ENCODE data around the gene NRG3.

The NRG3 gene

GRCh38 chr10:81874875-81875466 lies at the start of gene NRG3:
Gene NRG3, plus strand, starts transcription at chr10:81875194.
- no peak for DNase-seq

GRCh38 chr10:81828251-81828650 lies 46.7 kb upstream of the NRG3 start:
- DNase-seq = no peak

GRCh38 chr10:81831060-81831459 lies 43.9 kb upstream of the NRG3 start:
- no peak for DNase-seq

- no peak for DNase-seq
Measured at GRCh38 chr10:81838950-81839349, 36.0 kb upstream of the NRG3 start.

- DNase-seq = no peak
Measured at GRCh38 chr10:81843042-81843441, 32.0 kb upstream of the NRG3 start.

- DNase-seq = no peak
Measured at GRCh38 chr10:81847675-81848074, 27.3 kb upstream of the NRG3 start.

- no peak for DNase-seq
Measured at GRCh38 chr10:81848514-81848913, 26.5 kb upstream of the NRG3 start.

GRCh38 chr10:81848931-81849330 lies 26.1 kb upstream of the NRG3 start:
- no peak for DNase-seq

- DNase-seq = no peak
Measured at GRCh38 chr10:81862596-81862995, 12.4 kb upstream of the NRG3 start.

GRCh38 chr10:81863771-81864170 lies 11.2 kb upstream of the NRG3 start:
- DNase-seq = no peak

GRCh38 chr10:81865581-81865980 lies 9.4 kb upstream of the NRG3 start:
- DNase-seq = no peak

GRCh38 chr10:81866753-81867152 lies 8.2 kb upstream of the NRG3 start:
- no peak for DNase-seq

- DNase-seq = no peak
Measured at GRCh38 chr10:81870472-81870871, 4.5 kb upstream of the NRG3 start.

- DNase-seq = no peak
Measured at GRCh38 chr10:81871558-81871957, 3.4 kb upstream of the NRG3 start.

- DNase-seq = no peak
Measured at GRCh38 chr10:81872206-81872862, 2.7 kb upstream of the NRG3 start.

GRCh38 chr10:81873231-81873931 lies 1.6 kb upstream of the NRG3 start:
- DNase-seq = no peak

- DNase-seq = no peak
Measured at GRCh38 chr10:81873932-81874816, 820 bp upstream of the NRG3 start.

GRCh38 chr10:81875467-81876252 lies 666 bp downstream of the NRG3 start:
- no peak for DNase-seq

- no peak for DNase-seq
Measured at GRCh38 chr10:81876253-81877077, 1.5 kb downstream of the NRG3 start.

GRCh38 chr10:81877596-81877995 lies 2.6 kb downstream of the NRG3 start:
- DNase-seq = no peak

- DNase-seq = no peak
Measured at GRCh38 chr10:81882011-81882410, 7.0 kb downstream of the NRG3 start.

GRCh38 chr10:81884856-81885255 lies 9.9 kb downstream of the NRG3 start:
- DNase-seq = no peak

Data from activated CD4-positive, alpha-beta T cell treated with anti-CD3 and anti-CD28 coated beads for 4 hours (primary cell).